IMR-90 (cell line): Measurements from ENCODE around the gene HGF. TPM values are rescaled to one million over a fixed set of nuclear protein-coding genes. Genes with fewer than 3 reads are reported as not detected.

Experiments
- ATAC-seq: fragments of 200-7000 bp; cut with Tn5 transposase; 2 replicates; pipeline ENCODE4 v1.9.1; 2020; ENCODE audit warnings: low read depth, mild to moderate bottlenecking, moderate library complexity
- BruUV-seq: library from RNA; stranded (reverse); fragments of 400-500 nt; replicated peaks from 2 replicates; lab custom pipeline; 2021; lab: Mats Ljungman, UMichigan
- CTCF ChIA-PET: fragments of 300-600 bp; formaldehyde crosslinking; extraction: SDS; loops from one replicate; lab custom pipeline; 2021; ENCODE audit warnings: antibody characterized with exemption; lab: Yijun Ruan, JAX
- POLR2A ChIA-PET: fragments of 300-600 bp; sonication (Branson Sonifier 250); formaldehyde crosslinking; loops from one replicate; lab custom pipeline; 2022; ENCODE audit warnings: antibody characterized with exemption; ENCODE audit not compliant: unreplicated experiment; lab: Charles Lee
- DNase-seq: peaks from one replicate; pipeline ENCODE4 v3.0.0; 2013
- H2AFZ ChIP-seq: replicated peaks from 2 replicates; pipeline ENCODE3; 2013; ENCODE audit warnings: low read length, mild to moderate bottlenecking; ENCODE audit not compliant: poor library complexity
- H2AK5ac ChIP-seq: 2 replicates; pipeline ENCODE4 v1.6.1; 2013; ENCODE audit warnings: low read depth, low read length, inconsistent platforms
- H2AK9ac ChIP-seq: replicated peaks from 2 replicates; pipeline ENCODE3; 2013; ENCODE audit warnings: mild to moderate bottlenecking, low read depth, low read length, moderate library complexity; ENCODE audit not compliant: poor library complexity
- H2BK120ac ChIP-seq: 2 replicates; pipeline ENCODE4 v1.6.1; 2013; ENCODE audit warnings: low read depth, low read length, inconsistent platforms
- H2BK15ac ChIP-seq: 3 replicates; pipeline ENCODE4 v1.6.1; 2013; ENCODE audit warnings: low read depth, low read length, inconsistent platforms
- H2BK20ac ChIP-seq: 2 replicates; pipeline ENCODE4 v1.6.1; 2013; ENCODE audit warnings: low read depth, mild to moderate bottlenecking, inconsistent platforms, low read length, moderate library complexity
- H2BK5ac ChIP-seq: 2 replicates; pipeline ENCODE4 v1.6.1; 2013; ENCODE audit warnings: mild to moderate bottlenecking, low read depth, low read length, inconsistent platforms; ENCODE audit not compliant: poor library complexity, severe bottlenecking
- H3K14ac ChIP-seq: replicated peaks from 2 replicates; pipeline ENCODE4 v1.6.1; 2013; ENCODE audit warnings: low read depth, low read length, inconsistent platforms
- H3K18ac ChIP-seq: 2 replicates; pipeline ENCODE4 v1.6.1; 2013; ENCODE audit warnings: low read depth, low read length, control low read depth
- H3K23ac ChIP-seq: 2 replicates; pipeline ENCODE4 v1.6.1; 2013; ENCODE audit warnings: low read depth, low read length, inconsistent platforms
- H3K27ac ChIP-seq: 2 replicates; pipeline ENCODE4 v1.5.1; 2013; ENCODE audit warnings: mild to moderate bottlenecking, control low read depth, low read length; ENCODE audit not compliant: insufficient read depth
- H3K27me3 ChIP-seq: 2 replicates; pipeline ENCODE4 v1.6.1; 2013; ENCODE audit warnings: low read length; ENCODE audit not compliant: control insufficient read depth, insufficient read depth
- H3K36me3 ChIP-seq: 2 replicates; pipeline ENCODE4 v1.6.1; 2013; ENCODE audit warnings: low read length, mixed read lengths; ENCODE audit not compliant: control insufficient read depth, insufficient read depth
- H3K4ac ChIP-seq: 2 replicates; pipeline ENCODE4 v1.6.1; 2013; ENCODE audit warnings: low read depth, low read length, inconsistent platforms
- H3K4me1 ChIP-seq: 2 replicates; pipeline ENCODE4 v1.6.1; 2013; ENCODE audit warnings: low read length, mixed read lengths; ENCODE audit not compliant: control insufficient read depth, insufficient read depth
- H3K4me2 ChIP-seq: 2 replicates; pipeline ENCODE4 v1.6.1; 2013; ENCODE audit warnings: low read depth, mild to moderate bottlenecking, control low read depth, low read length, moderate library complexity
- H3K4me3 ChIP-seq: 2 replicates; pipeline ENCODE4 v1.5.1; 2013; ENCODE audit warnings: low read depth, mild to moderate bottlenecking, control low read depth, low read length, moderate library complexity; ENCODE audit not compliant: insufficient read depth
- H3K56ac ChIP-seq: 2 replicates; pipeline ENCODE4 v1.6.1; 2013; ENCODE audit warnings: low read length, inconsistent platforms; ENCODE audit not compliant: insufficient read depth; ENCODE audit errors: extremely low read depth
- H3K79me1 ChIP-seq, 2 experiments: 2 replicates each; pipeline ENCODE4 v1.6.1; 2013; ENCODE audit warnings: low read length in 2 of 2, inconsistent platforms in 1 of 2, low read depth in 1 of 2
- H3K9ac ChIP-seq: 2 replicates; pipeline ENCODE4 v1.6.1; 2013; ENCODE audit warnings: low read depth, low read length, control low read depth
- H3K9me1 ChIP-seq: 2 replicates; pipeline ENCODE4 v1.6.1; 2013; ENCODE audit warnings: low read length, inconsistent platforms; ENCODE audit not compliant: insufficient read depth
- H3K9me3 ChIP-seq: 2 replicates; pipeline ENCODE4 v1.6.1; 2013; ENCODE audit warnings: low read length; ENCODE audit not compliant: control insufficient read depth, insufficient read depth
- H4K20me1 ChIP-seq: 2 replicates; pipeline ENCODE4 v1.6.1; 2013; ENCODE audit warnings: low read length, inconsistent platforms; ENCODE audit not compliant: insufficient read depth
- H4K5ac ChIP-seq: 2 replicates; pipeline ENCODE4 v1.6.1; 2013; ENCODE audit warnings: mild to moderate bottlenecking, low read depth, low read length, control low read depth
- H4K8ac ChIP-seq, 2 experiments: 2 replicates each; pipeline ENCODE4 v1.6.1; 2013; ENCODE audit warnings: low read depth in 2 of 2, low read length in 2 of 2, control low read depth in 1 of 2, inconsistent platforms in 1 of 2
- H4K91ac ChIP-seq: 2 replicates; pipeline ENCODE4 v1.6.1; 2013; ENCODE audit warnings: low read depth, low read length, inconsistent platforms; ENCODE audit not compliant: insufficient read depth
- BHLHE40 ChIP-seq: fragments of 150-350 bp; IDR thresholded peaks from 2 replicates; pipeline ENCODE4 v1.6.1; 2016; ENCODE audit warnings: mild to moderate bottlenecking, low read depth, low read length
- CEBPB ChIP-seq: IDR thresholded peaks from 2 replicates; pipeline ENCODE4 v1.6.1; 2012; ENCODE audit warnings: low read depth, low read length, improper control_type of control experiment
- CHD1 ChIP-seq: IDR thresholded peaks from 2 replicates; pipeline ENCODE4 v1.6.1; 2012; ENCODE audit warnings: low read depth, low read length, improper control_type of control experiment
- FOS ChIP-seq: fragments of 150-350 bp; IDR thresholded peaks from 2 replicates; pipeline ENCODE4 v1.6.1; 2016; ENCODE audit warnings: low read depth, low read length
- MAFK ChIP-seq: IDR thresholded peaks from 2 replicates; pipeline ENCODE4 v1.6.1; 2012; ENCODE audit warnings: low read depth, low read length, improper control_type of control experiment
- MAZ ChIP-seq: IDR thresholded peaks from 2 replicates; pipeline ENCODE4 v1.6.1; 2012; ENCODE audit warnings: low read depth, mild to moderate bottlenecking, low read length, improper control_type of control experiment, moderate library complexity, borderline replicate concordance
- MXI1 ChIP-seq: IDR thresholded peaks from 2 replicates; pipeline ENCODE4 v1.6.1; 2012; ENCODE audit warnings: low read depth, mild to moderate bottlenecking, low read length, moderate library complexity, borderline replicate concordance
- NFE2L2 ChIP-seq: fragments of 150-350 bp; IDR thresholded peaks from 2 replicates; pipeline ENCODE4 v1.6.1; 2016; ENCODE audit warnings: low read depth, mild to moderate bottlenecking, low read length
- POLR2A ChIP-seq: IDR thresholded peaks from 2 replicates; pipeline ENCODE4 v1.6.1; 2012; ENCODE audit warnings: mild to moderate bottlenecking, low read depth, low read length
- RAD21 ChIP-seq: IDR thresholded peaks from 2 replicates; pipeline ENCODE4 v1.6.1; 2012; ENCODE audit warnings: low read length, improper control_type of control experiment
- RCOR1 ChIP-seq: IDR thresholded peaks from 2 replicates; pipeline ENCODE4 v1.6.1; 2012; ENCODE audit warnings: mild to moderate bottlenecking, low read length, improper control_type of control experiment; ENCODE audit not compliant: insufficient replicate concordance
- RFX5 ChIP-seq: IDR thresholded peaks from 2 replicates; pipeline ENCODE4 v1.8.0; 2012; ENCODE audit warnings: low read depth, mild to moderate bottlenecking, low read length, moderate library complexity
- SMC3 ChIP-seq: fragments of 150-350 bp; IDR thresholded peaks from 2 replicates; pipeline ENCODE4 v1.6.1; 2016; ENCODE audit warnings: low read depth, mild to moderate bottlenecking, antibody characterized with exemption, low read length, moderate library complexity
- USF2 ChIP-seq: fragments of 150-350 bp; IDR thresholded peaks from 2 replicates; pipeline ENCODE4 v1.6.1; 2017; ENCODE audit warnings: mild to moderate bottlenecking, antibody characterized with exemption, low read length, low read depth
- WGBS, 2 experiments: methylation state at CpG; one replicate each; pipeline versions ENCODE4 v1.1.5 to v1.1.7; 2013; ENCODE audit warnings: missing lambda C conversion rate in 2 of 2; ENCODE audit not compliant: insufficient read length in 1 of 2; ENCODE audit errors: extremely low coverage in 2 of 2; 5-methylcytosine and 5-hydroxymethylcytosine counted together
- dilution Hi-C: fragments of 300-500 bp; cut with HindIII; formaldehyde crosslinking; loops from one replicate; pipeline ENCODE4 v1.14.3; 2018; ENCODE audit warnings: low sequenced_read_pairs; ENCODE audit not compliant: unreplicated experiment
- in situ Hi-C: fragments of 300-500 bp; cut with MboI; formaldehyde crosslinking; loops from 3 replicates; pipeline ENCODE4 v1.14.3; 2019; ENCODE audit warnings: low sequenced_read_pairs, inconsistent platforms, mixed read lengths
- intact Hi-C: fragments of 100-400 bp; cut with micrococcal nuclease; formaldehyde crosslinking; loops from 2 replicates; pipeline ENCODE4 v1.10.0; 2022
- polyA plus RNA-seq, 3 experiments: library from polyadenylated mRNA; depleted of rRNA; stranded (reverse); fragments of >200 nt; gene quantifications; 2 replicates each; pipeline ENCODE4 v1.2.3, GENCODE V29; 2012; ENCODE audit warnings: low replicate concordance in 1 of 3
- total RNA-seq: library from RNA; depleted of rRNA; stranded (reverse); fragments of >200 nt; gene quantifications from 2 replicates; pipeline ENCODE4 v1.2.3, GENCODE V29; 2012
- TF ChIP-seq, protein P1 (sequence below): conservative IDR thresholded peaks from 2 replicates; pipeline ENCODE4 v1.5.1; 2012; ENCODE audit warnings: mild to moderate bottlenecking, low read depth, low read length, improper control_type of control experiment
- TF ChIP-seq, protein P2 (sequence below): fragments of 150-350 bp; IDR thresholded peaks from 2 replicates; pipeline ENCODE4 v1.6.1; 2016; ENCODE audit warnings: low read depth, mild to moderate bottlenecking, low read length, moderate library complexity, borderline replicate concordance

Gene HGF
- total and polyA plus RNA-seq, 2 of the 4 experiments (the other 2 are of a cell fraction): 16.8 to 50.9 TPM

GRCh38 chr7:81743201-81743600 lies 26.6 kb downstream of the HGF start:
- H2BK15ac ChIP-seq: no peak overlapping the region
- dilution Hi-C loops: no loop called here
- H3K23ac ChIP-seq: no peak overlapping the region
- no peaks in the 10 kb centered on the region for H3K4me1 ChIP-seq
- CTCF ChIA-PET: interaction anchor here (0.6 kb wide), 1 partner anchor 77 kb away, joined by 3 read pairs; no protein-coding TSS in a partner anchor
- no TSS peak for BruUV-seq
- no peak overlapping the region for H3K14ac ChIP-seq
- H2AK9ac ChIP-seq: no peak overlapping the region
- ATAC-seq (no peak), DNase-seq (no peak)
- H2AFZ ChIP-seq: no peak overlapping the region
- H3K18ac ChIP-seq: no peak overlapping the region
- H3K79me1 ChIP-seq: no peaks in the 10 kb centered on the region
- no peak overlapping the region for H4K5ac ChIP-seq
- no peak overlapping the region for H3K27ac ChIP-seq
- TF ChIP-seq RFX5 (no peak), RAD21 (no peak), USF2 (no peak), MAZ (no peak), BHLHE40 (no peak), NFE2L2 (no peak), CHD1 (no peak), FOS (no peak), POLR2A (no peak), MXI1 (no peak), SMC3 (no peak), MAFK (no peak), CEBPB (no peak), RCOR1 (no peak)
- TF ChIP-seq, protein P1, sequence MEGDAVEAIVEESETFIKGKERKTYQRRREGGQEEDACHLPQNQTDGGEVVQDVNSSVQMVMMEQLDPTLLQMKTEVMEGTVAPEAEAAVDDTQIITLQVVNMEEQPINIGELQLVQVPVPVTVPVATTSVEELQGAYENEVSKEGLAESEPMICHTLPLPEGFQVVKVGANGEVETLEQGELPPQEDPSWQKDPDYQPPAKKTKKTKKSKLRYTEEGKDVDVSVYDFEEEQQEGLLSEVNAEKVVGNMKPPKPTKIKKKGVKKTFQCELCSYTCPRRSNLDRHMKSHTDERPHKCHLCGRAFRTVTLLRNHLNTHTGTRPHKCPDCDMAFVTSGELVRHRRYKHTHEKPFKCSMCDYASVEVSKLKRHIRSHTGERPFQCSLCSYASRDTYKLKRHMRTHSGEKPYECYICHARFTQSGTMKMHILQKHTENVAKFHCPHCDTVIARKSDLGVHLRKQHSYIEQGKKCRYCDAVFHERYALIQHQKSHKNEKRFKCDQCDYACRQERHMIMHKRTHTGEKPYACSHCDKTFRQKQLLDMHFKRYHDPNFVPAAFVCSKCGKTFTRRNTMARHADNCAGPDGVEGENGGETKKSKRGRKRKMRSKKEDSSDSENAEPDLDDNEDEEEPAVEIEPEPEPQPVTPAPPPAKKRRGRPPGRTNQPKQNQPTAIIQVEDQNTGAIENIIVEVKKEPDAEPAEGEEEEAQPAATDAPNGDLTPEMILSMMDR: no peak
- TF ChIP-seq, protein P2, sequence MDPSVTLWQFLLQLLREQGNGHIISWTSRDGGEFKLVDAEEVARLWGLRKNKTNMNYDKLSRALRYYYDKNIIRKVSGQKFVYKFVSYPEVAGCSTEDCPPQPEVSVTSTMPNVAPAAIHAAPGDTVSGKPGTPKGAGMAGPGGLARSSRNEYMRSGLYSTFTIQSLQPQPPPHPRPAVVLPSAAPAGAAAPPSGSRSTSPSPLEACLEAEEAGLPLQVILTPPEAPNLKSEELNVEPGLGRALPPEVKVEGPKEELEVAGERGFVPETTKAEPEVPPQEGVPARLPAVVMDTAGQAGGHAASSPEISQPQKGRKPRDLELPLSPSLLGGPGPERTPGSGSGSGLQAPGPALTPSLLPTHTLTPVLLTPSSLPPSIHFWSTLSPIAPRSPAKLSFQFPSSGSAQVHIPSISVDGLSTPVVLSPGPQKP: no peak
- no peaks in the 10 kb centered on the region for H3K27me3 ChIP-seq
- no peak overlapping the region for H3K9ac ChIP-seq
- intact Hi-C loops: no loop called here
- peaks cover 34% of the 10 kb centered on the region for H3K36me3 ChIP-seq
- no peaks in the 10 kb centered on the region for H3K9me1 ChIP-seq
- no peak overlapping the region for H3K4me3 ChIP-seq
- in situ Hi-C loops: no loop called here
- no CpG with 5 or more reads among the region's 9 CpGs for WGBS, 2 experiments
- H3K4me2 ChIP-seq: no peak overlapping the region
- H2BK120ac ChIP-seq: no peak overlapping the region
- no peak overlapping the region for H2BK5ac ChIP-seq
- H4K20me1 ChIP-seq: no peaks in the 10 kb centered on the region
- peaks cover 2% of the 10 kb centered on the region; the same call in 1 of the 2 replicates for H3K9me3 ChIP-seq
- no peak overlapping the region for H2BK20ac ChIP-seq
- H4K91ac ChIP-seq: no peak overlapping the region
- no peak overlapping the region for H3K56ac ChIP-seq
- H4K8ac ChIP-seq: no peak overlapping the region
- H3K4ac ChIP-seq: no peak overlapping the region
- H2AK5ac ChIP-seq: no peak overlapping the region
- POLR2A ChIA-PET: interaction anchor here (0.6 kb wide), 1 partner anchor 22 kb away, joined by 4 read pairs; no protein-coding TSS in a partner anchor
